ENCODE measurements around the gene TWIST2.

Gene TWIST2

GRCh38 chr2:238847841-238848690, at the start of gene TWIST2:
Gene TWIST2 (plus strand): TSS chr2:238848085. CDS start chr2:238848216, 131 bp downstream.
- no peak for DNase-seq

GRCh38 chr2:238801791-238802190, 46.1 kb upstream of the TWIST2 start:
- DNase-seq: no peak

- no peak for DNase-seq
Measured at GRCh38 chr2:238802957-238803356, 44.9 kb upstream of the TWIST2 start.

- no peak for DNase-seq
Measured at GRCh38 chr2:238803996-238804870, 43.7 kb upstream of the TWIST2 start.

GRCh38 chr2:238808761-238809160, 39.1 kb upstream of the TWIST2 start:
- DNase-seq: no peak

- DNase-seq: no peak
Measured at GRCh38 chr2:238810321-238810720, 37.6 kb upstream of the TWIST2 start.

- DNase-seq: no peak
Measured at GRCh38 chr2:238811293-238811692, 36.6 kb upstream of the TWIST2 start.

GRCh38 chr2:238811759-238812158, 36.1 kb upstream of the TWIST2 start:
- no peak for DNase-seq

GRCh38 chr2:238813109-238813508, 34.8 kb upstream of the TWIST2 start:
- DNase-seq: no peak

- DNase-seq: no peak
Measured at GRCh38 chr2:238814815-238815214, 33.1 kb upstream of the TWIST2 start.

GRCh38 chr2:238816291-238816690, 31.6 kb upstream of the TWIST2 start:
- DNase-seq: no peak

GRCh38 chr2:238817382-238817781, 30.5 kb upstream of the TWIST2 start:
- no peak for DNase-seq

GRCh38 chr2:238817891-238818290, 30.0 kb upstream of the TWIST2 start:
- no peak for DNase-seq

GRCh38 chr2:238818561-238818960, 29.3 kb upstream of the TWIST2 start:
- no peak for DNase-seq

- DNase-seq: no peak
Measured at GRCh38 chr2:238820197-238820596, 27.7 kb upstream of the TWIST2 start.

- no peak for DNase-seq
Measured at GRCh38 chr2:238820916-238821315, 27.0 kb upstream of the TWIST2 start.

- no peak for DNase-seq
Measured at GRCh38 chr2:238821391-238821790, 26.5 kb upstream of the TWIST2 start.

GRCh38 chr2:238821944-238822670, 25.8 kb upstream of the TWIST2 start:
- no peak for DNase-seq

GRCh38 chr2:238822955-238823354, 24.9 kb upstream of the TWIST2 start:
- DNase-seq: no peak

GRCh38 chr2:238831177-238831576, 16.7 kb upstream of the TWIST2 start:
- no peak for DNase-seq

GRCh38 chr2:238834982-238835381, 12.9 kb upstream of the TWIST2 start:
- DNase-seq: no peak

- DNase-seq: no peak
Measured at GRCh38 chr2:238835726-238836301, 12.1 kb upstream of the TWIST2 start.
